H9 (cell line): ENCODE results near the gene GDI2. TPM values are rescaled to one million over a fixed set of nuclear protein-coding genes. Genes with fewer than 3 reads are reported as not detected.
A peak's percentile ranks its signal among the peaks of the same experiment; 100 is the strongest.
"Not testable (repeated sequence)": the region's sequence is repeated elsewhere in the genome, so short reads cannot be mapped to it uniquely, and the experiment has no call there.

Source experiments
- DNase-seq: peaks from one replicate; pipeline ENCODE4 v3.0.0-alpha.2; 2017
- H2AFZ ChIP-seq: one replicate; pipeline ENCODE4 v1.6.1; 2013; ENCODE audit warnings: mild to moderate bottlenecking, low read length, control low read depth, moderate library complexity
- H2AK5ac ChIP-seq: 2 replicates; pipeline ENCODE4 v1.6.1; 2013; ENCODE audit warnings: low read length, control low read depth, mixed read lengths; ENCODE audit not compliant: insufficient read length
- H2BK120ac ChIP-seq: one replicate; pipeline ENCODE4 v1.6.1; 2013; ENCODE audit warnings: low read depth, mild to moderate bottlenecking, low read length, control low read depth, inconsistent platforms; ENCODE audit not compliant: poor library complexity, severe bottlenecking
- H2BK12ac ChIP-seq: 2 replicates; pipeline ENCODE4 v1.6.1; 2013; ENCODE audit warnings: low read length, control low read depth, mixed read lengths, low read depth; ENCODE audit not compliant: insufficient read length
- H2BK15ac ChIP-seq: 2 replicates; pipeline ENCODE4 v1.6.1; 2013; ENCODE audit warnings: low read depth, low read length, control low read depth
- H2BK20ac ChIP-seq: one replicate; pipeline ENCODE4 v1.6.1; 2013; ENCODE audit warnings: low read depth, mild to moderate bottlenecking, low read length, control low read depth, inconsistent platforms; ENCODE audit not compliant: poor library complexity, severe bottlenecking
- H2BK5ac ChIP-seq: 2 replicates; pipeline ENCODE4 v1.6.1; 2013; ENCODE audit warnings: low read length, control low read depth, mixed read lengths; ENCODE audit not compliant: insufficient read length
- H3K14ac ChIP-seq: 2 replicates; pipeline ENCODE4 v1.6.1; 2013; ENCODE audit warnings: low read length, control low read depth; ENCODE audit not compliant: insufficient read depth
- H3K18ac ChIP-seq: 2 replicates; pipeline ENCODE4 v1.6.1; 2013; ENCODE audit warnings: low read depth, mild to moderate bottlenecking, mixed read lengths, low read length, control low read depth; ENCODE audit not compliant: insufficient read length
- H3K23ac ChIP-seq: 2 replicates; pipeline ENCODE4 v1.6.1; 2013; ENCODE audit warnings: low read length, control low read depth, mixed read lengths, low read depth; ENCODE audit not compliant: insufficient read length
- H3K23me2 ChIP-seq: 2 replicates; pipeline ENCODE4 v1.6.1; 2013; ENCODE audit warnings: low read depth, mild to moderate bottlenecking, mixed read lengths, low read length, control low read depth; ENCODE audit not compliant: insufficient read length, poor library complexity, severe bottlenecking
- H3K27ac ChIP-seq: 2 replicates; pipeline ENCODE4 v1.5.1; 2013; ENCODE audit warnings: low read length, control low read depth, mixed read lengths, low read depth; ENCODE audit not compliant: insufficient read length
- H3K27me3 ChIP-seq: 2 replicates; pipeline ENCODE4 v1.6.1; 2013; ENCODE audit warnings: low read length, control low read depth, inconsistent platforms; ENCODE audit not compliant: insufficient read depth
- H3K4ac ChIP-seq: 2 replicates; pipeline ENCODE4 v1.6.1; 2013; ENCODE audit warnings: low read depth, mild to moderate bottlenecking, control low read depth, inconsistent platforms, low read length, moderate library complexity
- H3K4me1 ChIP-seq: 2 replicates; pipeline ENCODE4 v1.6.1; 2013; ENCODE audit warnings: low read length, control low read depth, inconsistent platforms; ENCODE audit not compliant: insufficient read depth
- H3K4me2 ChIP-seq: 2 replicates; pipeline ENCODE4 v1.6.1; 2013; ENCODE audit warnings: low read length, control low read depth, mixed read lengths; ENCODE audit not compliant: insufficient read length, insufficient read depth
- H3K56ac ChIP-seq: 2 replicates; pipeline ENCODE4 v1.6.1; 2013; ENCODE audit warnings: low read depth, mild to moderate bottlenecking, mixed read lengths, low read length, control low read depth; ENCODE audit not compliant: insufficient read length
- H3K79me1 ChIP-seq: 2 replicates; pipeline ENCODE4 v1.6.1; 2013; ENCODE audit warnings: low read depth, mild to moderate bottlenecking, moderate library complexity, low read length, control low read depth, inconsistent platforms; ENCODE audit not compliant: insufficient read depth, poor library complexity, severe bottlenecking
- H3K79me2 ChIP-seq: 2 replicates; pipeline ENCODE4 v1.6.1; 2013; ENCODE audit warnings: low read length, control low read depth, inconsistent platforms; ENCODE audit not compliant: insufficient read depth
- H3K9ac ChIP-seq: 2 replicates; pipeline ENCODE4 v1.6.1; 2013; ENCODE audit warnings: low read length, control low read depth, mixed read lengths; ENCODE audit not compliant: insufficient read length; ENCODE audit errors: extremely low read depth
- H3K9me3 ChIP-seq: one replicate; pipeline ENCODE4 v1.6.1; 2013; ENCODE audit warnings: low read depth, low read length, inconsistent platforms; ENCODE audit not compliant: control insufficient read depth
- H3T11ph ChIP-seq: one replicate; pipeline ENCODE4 v1.6.1; 2013; ENCODE audit warnings: mild to moderate bottlenecking, low read length, control low read depth, inconsistent platforms
- H4K20me1 ChIP-seq: one replicate; pipeline ENCODE4 v1.6.1; 2013; ENCODE audit not compliant: control insufficient read depth, insufficient read length, insufficient read depth
- H4K5ac ChIP-seq: 2 replicates; pipeline ENCODE4 v1.6.1; 2013; ENCODE audit warnings: low read depth, mild to moderate bottlenecking, mixed read lengths, low read length, control low read depth; ENCODE audit not compliant: insufficient read length
- H4K8ac ChIP-seq: replicated peaks from 2 replicates; pipeline ENCODE4 v1.6.1; 2013; ENCODE audit warnings: low read length, control low read depth, mixed read lengths, low read depth; ENCODE audit not compliant: insufficient read length
- H4K91ac ChIP-seq: 2 replicates; pipeline ENCODE4 v1.6.1; 2013; ENCODE audit warnings: low read depth, mild to moderate bottlenecking, moderate library complexity, mixed read lengths, low read length, control low read depth; ENCODE audit not compliant: insufficient read length
- H3K27ac Mint-ChIP-seq, 3 experiments: 2 replicates in 2 of 3; 3 replicates in 1 of 3; pipeline ENCODE4 v1.8.0; 2020 to 2021; ENCODE audit warnings: mixed read lengths in 3 of 3, mild to moderate bottlenecking in 1 of 3, moderate library complexity in 1 of 3
- H3K27me3 Mint-ChIP-seq: 2 replicates; pipeline ENCODE4 v1.8.0; 2021; ENCODE audit warnings: low read depth, mild to moderate bottlenecking, moderate library complexity, mixed read lengths
- H3K36me3 Mint-ChIP-seq, 3 experiments: 2 replicates in 2 of 3; 3 replicates in 1 of 3; pipeline ENCODE4 v1.8.0; 2020 to 2021; ENCODE audit warnings: low read depth in 3 of 3, mixed read lengths in 3 of 3; ENCODE audit not compliant: insufficient read depth in 1 of 3
- H3K4me1 Mint-ChIP-seq, 2 experiments: 2 replicates each; pipeline ENCODE4 v1.8.0; 2020; ENCODE audit warnings: mixed read lengths in 2 of 2
- H3K4me3 Mint-ChIP-seq, 2 experiments: 2 replicates in 1 of 2; 3 replicates in 1 of 2; pipeline ENCODE4 v1.8.0; 2020 to 2021; ENCODE audit warnings: mild to moderate bottlenecking in 2 of 2, mixed read lengths in 2 of 2, moderate library complexity in 1 of 2
- H3K9me3 Mint-ChIP-seq, 2 experiments: 2 replicates in 1 of 2; 3 replicates in 1 of 2; pipeline ENCODE4 v1.8.0; 2020; ENCODE audit warnings: mild to moderate bottlenecking in 2 of 2, mixed read lengths in 2 of 2, moderate library complexity in 1 of 2
- WGBS: extraction: QIAGEN DNeasy Blood & Tissue Kit; methylation state at CpG from one replicate; pipeline ENCODE4 v1.1.7; 2013; ENCODE audit warnings: missing lambda C conversion rate, low lambda C conversion rate, mixed read lengths; ENCODE audit not compliant: insufficient read length; ENCODE audit errors: extremely low coverage; 5-methylcytosine and 5-hydroxymethylcytosine counted together
- total RNA-seq: library from RNA; stranded (reverse); gene quantifications from 2 replicates; pipeline ENCODE4 v1.2.1, GENCODE V29; 2021
- TF ChIP-seq, protein P1 (sequence below): fragments of 200-600 bp; sonication (generic); conservative IDR thresholded peaks from 3 replicates; pipeline ENCODE4 v1.8.0; 2021; ENCODE audit warnings: antibody characterized with exemption, mild to moderate bottlenecking

Gene GDI2
- total RNA-seq, 1 experiment from 2014 or later, result 351 TPM

DNA sequence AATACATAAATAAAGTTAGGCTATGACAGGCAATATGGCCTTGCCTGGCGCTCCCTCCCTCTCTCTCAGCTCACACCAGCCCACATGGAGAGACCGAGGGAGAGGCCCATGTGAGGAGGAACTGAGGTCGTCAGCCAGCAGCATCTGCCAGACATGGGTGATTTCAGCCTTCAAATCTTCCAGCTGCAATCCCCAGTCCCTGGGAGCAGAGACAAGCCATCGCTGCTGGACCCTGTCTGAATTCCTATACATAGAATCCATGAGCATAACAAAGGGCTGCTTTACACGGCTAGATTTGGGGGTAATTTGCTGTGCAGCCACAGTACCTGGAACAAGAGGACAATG is 40.9 kb upstream of the GDI2 start:
- Histone ChIP-seq H2AFZ (no peak overlapping the region), H3K23me2 (no peaks in the 10 kb centered on the region), H3K27ac (no peak overlapping the region), H3K4ac (no peak overlapping the region), H3K9ac (no peak overlapping the region), H2AK5ac (no peak overlapping the region), H2BK20ac (no peak overlapping the region), H3K79me2 (no peaks in the 10 kb centered on the region), H3K9me3 (no peaks in the 10 kb centered on the region), H3K4me1 (no peaks in the 10 kb centered on the region), H4K91ac (no peak overlapping the region), H2BK120ac (no peak overlapping the region), H3T11ph (no peak overlapping the region), H3K56ac (no peak overlapping the region), H3K18ac (no peak overlapping the region), H4K20me1 (no peaks in the 10 kb centered on the region), H4K5ac (no peak overlapping the region), H2BK15ac (no peak overlapping the region), H3K79me1 (no peaks in the 10 kb centered on the region), H2BK5ac (peak overlapping the region; percentile 72), H3K14ac (no peak overlapping the region), H3K27me3 (no peaks in the 10 kb centered on the region; the same call in 1 of the 2 replicates), H3K23ac (no peak overlapping the region), H3K4me2 (no peak overlapping the region), H4K8ac (no peak overlapping the region), H2BK12ac (no peak overlapping the region)
- H3K27me3 Mint-ChIP-seq, result no peaks in the 10 kb centered on the region
- TF ChIP-seq, protein P1, sequence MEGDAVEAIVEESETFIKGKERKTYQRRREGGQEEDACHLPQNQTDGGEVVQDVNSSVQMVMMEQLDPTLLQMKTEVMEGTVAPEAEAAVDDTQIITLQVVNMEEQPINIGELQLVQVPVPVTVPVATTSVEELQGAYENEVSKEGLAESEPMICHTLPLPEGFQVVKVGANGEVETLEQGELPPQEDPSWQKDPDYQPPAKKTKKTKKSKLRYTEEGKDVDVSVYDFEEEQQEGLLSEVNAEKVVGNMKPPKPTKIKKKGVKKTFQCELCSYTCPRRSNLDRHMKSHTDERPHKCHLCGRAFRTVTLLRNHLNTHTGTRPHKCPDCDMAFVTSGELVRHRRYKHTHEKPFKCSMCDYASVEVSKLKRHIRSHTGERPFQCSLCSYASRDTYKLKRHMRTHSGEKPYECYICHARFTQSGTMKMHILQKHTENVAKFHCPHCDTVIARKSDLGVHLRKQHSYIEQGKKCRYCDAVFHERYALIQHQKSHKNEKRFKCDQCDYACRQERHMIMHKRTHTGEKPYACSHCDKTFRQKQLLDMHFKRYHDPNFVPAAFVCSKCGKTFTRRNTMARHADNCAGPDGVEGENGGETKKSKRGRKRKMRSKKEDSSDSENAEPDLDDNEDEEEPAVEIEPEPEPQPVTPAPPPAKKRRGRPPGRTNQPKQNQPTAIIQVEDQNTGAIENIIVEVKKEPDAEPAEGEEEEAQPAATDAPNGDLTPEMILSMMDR, result no peak
- no peak overlapping the region for H3K4me3 Mint-ChIP-seq
- peaks cover 4 to 7% of the 10 kb centered on the region in 2 experiments for H3K4me1 Mint-ChIP-seq
- H3K27ac Mint-ChIP-seq, result no peak overlapping the region
- H3K9me3 Mint-ChIP-seq, result no peaks in the 10 kb centered on the region
- no peaks in the 10 kb centered on the region for H3K36me3 Mint-ChIP-seq
- WGBS, result no CpG with 5 or more reads among the region's 5 CpGs
- no peak for DNase-seq

DNA sequence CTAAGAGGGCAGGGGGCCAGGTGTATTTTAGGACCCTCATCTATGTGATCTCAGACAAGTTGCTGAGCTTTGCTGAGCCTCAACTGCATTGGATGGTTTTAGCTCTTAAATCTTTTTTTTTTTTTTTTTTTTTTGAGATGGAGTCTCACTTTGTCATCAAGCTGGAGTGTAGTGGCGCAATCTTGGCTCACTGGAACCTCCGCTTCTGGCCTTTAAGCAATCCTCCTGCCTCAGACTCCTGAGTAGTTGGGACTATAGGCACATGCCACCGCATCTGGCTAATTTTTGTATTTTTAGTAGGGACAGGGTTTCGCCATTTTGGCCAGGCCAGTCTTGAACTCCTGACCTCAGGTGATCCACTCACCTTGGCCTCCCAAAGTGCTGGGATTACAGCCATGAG is 33.4 kb upstream of the GDI2 start:
- not testable (repeated sequence) for H2BK5ac ChIP-seq, H3T11ph ChIP-seq, H3K27me3 Mint-ChIP-seq

More for the DNA sequence above, 33.4 kb upstream of the GDI2 start:
- not testable (repeated sequence) for H3K4me2 ChIP-seq, H3K27me3 ChIP-seq, H3K79me1 ChIP-seq, H3K9me3 ChIP-seq, H4K20me1 ChIP-seq, H3K4me1 Mint-ChIP-seq, H3K4me3 Mint-ChIP-seq, H4K8ac ChIP-seq, H3K27ac ChIP-seq, H3K27ac Mint-ChIP-seq, H3K23me2 ChIP-seq, H3K4me1 ChIP-seq, H2BK20ac ChIP-seq, H4K91ac ChIP-seq, H3K9ac ChIP-seq, H2AFZ ChIP-seq, H2BK12ac ChIP-seq, H3K14ac ChIP-seq, H3K23ac ChIP-seq, H2BK120ac ChIP-seq, H4K5ac ChIP-seq, H3K36me3 Mint-ChIP-seq, H3K79me2 ChIP-seq, H2BK15ac ChIP-seq, H3K56ac ChIP-seq, H2AK5ac ChIP-seq, H3K18ac ChIP-seq, H3K9me3 Mint-ChIP-seq, H3K4ac ChIP-seq, DNase-seq
- WGBS, result no CpG with 5 or more reads among the region's 4 CpGs
